Endothelial cell (in vitro differentiated cells): ENCODE data around the gene ACSF3. TPM values are rescaled to one million over a fixed set of nuclear protein-coding genes. Genes with fewer than 3 reads are reported as not detected.

Experiments used
- DNase-seq: peaks from one replicate; pipeline ENCODE4 v3.0.0; 2021; ENCODE audit warnings: low spot score
- H3K27ac Mint-ChIP-seq: one replicate; pipeline ENCODE4 v1.8.0; 2021; ENCODE audit warnings: mixed read lengths, inconsistent platforms; ENCODE audit not compliant: unreplicated experiment
- H3K27me3 Mint-ChIP-seq: one replicate; pipeline ENCODE4 v1.8.0; 2021; ENCODE audit warnings: mild to moderate bottlenecking, moderate library complexity, mixed read lengths, inconsistent platforms; ENCODE audit not compliant: unreplicated experiment
- H3K36me3 Mint-ChIP-seq: one replicate; pipeline ENCODE4 v1.8.0; 2021; ENCODE audit warnings: mild to moderate bottlenecking, low read depth, mixed read lengths, inconsistent platforms; ENCODE audit not compliant: unreplicated experiment
- H3K4me1 Mint-ChIP-seq: one replicate; pipeline ENCODE4 v1.8.0; 2021; ENCODE audit warnings: mild to moderate bottlenecking, mixed read lengths, inconsistent platforms; ENCODE audit not compliant: unreplicated experiment
- H3K4me3 Mint-ChIP-seq: one replicate; pipeline ENCODE4 v1.8.0; 2021; ENCODE audit warnings: mild to moderate bottlenecking, mixed read lengths, inconsistent platforms; ENCODE audit not compliant: unreplicated experiment
- H3K9me3 Mint-ChIP-seq: one replicate; pipeline ENCODE4 v1.8.0; 2021; ENCODE audit warnings: mixed read lengths, inconsistent platforms; ENCODE audit not compliant: unreplicated experiment
- CTCF ChIP-seq: fragments of 200-600 bp; sonication (generic); IDR thresholded peaks from one replicate; pipeline ENCODE4 v1.5.0; 2021; ENCODE audit warnings: antibody characterized with exemption; ENCODE audit not compliant: unreplicated experiment
- total RNA-seq: library from RNA; stranded (reverse); fragmentation: NEBNext Ultra II Directional; extraction: Animal tissue kit (Norgen Biotek cat#: 25700); gene quantifications from one replicate; pipeline ENCODE4 v1.2.1, GENCODE V29; 2021; ENCODE audit not compliant: unreplicated experiment

Gene ACSF3
- total RNA-seq, 1 donor from 2014 or later = 28.2 TPM

GRCh38 chr16:89150090-89150835 lies 56.6 kb downstream of the ACSF3 start:
- TF ChIP-seq CTCF = no peak
- Mint-ChIP-seq H3K27ac (no peak overlapping the region), H3K27me3 (peaks cover 12% of the 10 kb centered on the region), H3K36me3 (peaks cover 46% of the 10 kb centered on the region), H3K4me1 (no peaks in the 10 kb centered on the region), H3K9me3 (peaks cover 8% of the 10 kb centered on the region), H3K4me3 (no peak overlapping the region)
- no peak for DNase-seq

- peaks cover 12% of the 10 kb centered on the region for H3K27me3 Mint-ChIP-seq
- peaks cover 8% of the 10 kb centered on the region for H3K9me3 Mint-ChIP-seq
- H3K4me1 Mint-ChIP-seq = no peaks in the 10 kb centered on the region
- no peak overlapping the region for H3K4me3 Mint-ChIP-seq
- H3K36me3 Mint-ChIP-seq = peaks cover 44% of the 10 kb centered on the region
- no peak for DNase-seq
- TF ChIP-seq CTCF = no peak
- no peak overlapping the region for H3K27ac Mint-ChIP-seq
Observed at GRCh38 chr16:89150981-89151380, 57.3 kb downstream of the ACSF3 start.

- Mint-ChIP-seq H3K9me3 (peaks cover 4% of the 10 kb centered on the region), H3K4me3 (peak overlapping the region; percentile 38), H3K27ac (no peak overlapping the region), H3K36me3 (peaks cover 31% of the 10 kb centered on the region), H3K4me1 (no peaks in the 10 kb centered on the region), H3K27me3 (peaks cover 14% of the 10 kb centered on the region)
- no peak for TF ChIP-seq CTCF
- no peak for DNase-seq
Observed at GRCh38 chr16:89152831-89153700, 59.4 kb downstream of the ACSF3 start.

GRCh38 chr16:89153848-89154271 lies 60.2 kb downstream of the ACSF3 start:
- H3K4me1 Mint-ChIP-seq = no peaks in the 10 kb centered on the region
- peaks cover 14% of the 10 kb centered on the region for H3K27me3 Mint-ChIP-seq
- no peak overlapping the region for H3K4me3 Mint-ChIP-seq
- peaks cover 27% of the 10 kb centered on the region for H3K36me3 Mint-ChIP-seq
- no peak for TF ChIP-seq CTCF
- H3K9me3 Mint-ChIP-seq = peaks cover 2% of the 10 kb centered on the region
- no peak for DNase-seq
- no peak overlapping the region for H3K27ac Mint-ChIP-seq
